Endothelial cell of umbilical vein (primary cell): ENCODE results near the gene FBXO34. TPM values are rescaled to one million over a fixed set of nuclear protein-coding genes. Genes with fewer than 3 reads are reported as not detected.

ENCODE experiments used
- BruUV-seq: library from RNA; stranded (reverse); fragments of 400-500 nt; replicated peaks from 2 replicates; lab custom pipeline; 2021; lab: Mats Ljungman, UMichigan
- CTCF ChIA-PET: fragments of 300-600, 350-600 bp; sonication (Branson Sonifier 250); formaldehyde crosslinking; loops from one replicate; lab custom pipeline; 2021; ENCODE audit warnings: antibody characterized with exemption, inconsistent platforms; lab: Charles Lee
- POLR2A ChIA-PET: fragments of 300-600, 350-600 bp; sonication (Branson Sonifier 250); formaldehyde crosslinking; loops from one replicate; lab custom pipeline; 2021; ENCODE audit warnings: antibody characterized with exemption, inconsistent platforms; lab: Charles Lee
- DNase-seq: peaks from one replicate; pipeline ENCODE4 v3.0.0-alpha.2; 2011; ENCODE audit warnings: low read depth, low spot score
- FAIRE-seq: peaks from 2 replicates; lab custom pipeline; 2011; peaks lifted over from hg19 to GRCh38; lab: Jason Lieb, UNC
- H2AFZ ChIP-seq: 2 replicates; pipeline ENCODE4 v1.6.0; 2012; ENCODE audit warnings: low read depth, low read length, control low read depth, inconsistent platforms
- H3K27ac ChIP-seq: 2 replicates; pipeline ENCODE4 v1.5.1; 2011; ENCODE audit warnings: low read depth, mild to moderate bottlenecking, control low read depth, low read length, moderate library complexity; ENCODE audit not compliant: insufficient read depth
- H3K27me3 ChIP-seq, 2 experiments: 2 replicates each; pipeline versions ENCODE4 v1.6.0 to v1.6.1; 2011; ENCODE audit warnings: low read length in 2 of 2, mixed read lengths in 1 of 2; ENCODE audit not compliant: control insufficient read depth in 2 of 2, insufficient read depth in 2 of 2
- H3K36me3 ChIP-seq, 2 experiments: 2 replicates in 1 of 2; 3 replicates in 1 of 2; pipeline ENCODE4 v1.5.1; 2011; ENCODE audit warnings: low read length in 2 of 2, mild to moderate bottlenecking in 1 of 2, moderate library complexity in 1 of 2; ENCODE audit not compliant: control insufficient read depth in 2 of 2, insufficient read depth in 2 of 2; ENCODE audit errors: extremely low read depth in 1 of 2
- H3K4me1 ChIP-seq: 3 replicates; pipeline ENCODE4 v1.5.1; 2011; ENCODE audit warnings: mild to moderate bottlenecking, low read length; ENCODE audit not compliant: control insufficient read depth, insufficient read depth; ENCODE audit errors: extremely low read depth
- H3K4me2 ChIP-seq: 2 replicates; pipeline ENCODE4 v1.6.1; 2011; ENCODE audit warnings: low read length, control low read depth, mixed read lengths; ENCODE audit not compliant: insufficient read depth
- H3K4me3 ChIP-seq, 3 experiments: fragments of 200-600 bp in 1 of 3; sonication (generic), shearing (Covaris generic) in 1 of 3; replicated peaks in 1 of 3; 2 replicates each; pipeline ENCODE4 v1.5.1; 2011 to 2016; ENCODE audit warnings: control low read depth in 3 of 3, low read length in 3 of 3, mild to moderate bottlenecking in 2 of 3, inconsistent platforms in 1 of 3, low read depth in 1 of 3, moderate library complexity in 1 of 3; ENCODE audit not compliant: insufficient read depth in 1 of 3
- H3K79me2 ChIP-seq: 2 replicates; pipeline ENCODE4 v1.6.0; 2012; ENCODE audit warnings: low read length, inconsistent platforms; ENCODE audit not compliant: control insufficient read depth, insufficient read depth
- H3K9ac ChIP-seq: replicated peaks from 2 replicates; pipeline ENCODE3; 2011; ENCODE audit warnings: low read length, control low read depth; ENCODE audit not compliant: insufficient read depth; ENCODE audit errors: extremely low read depth
- H3K9me1 ChIP-seq: replicated peaks from 3 replicates; pipeline ENCODE4 v1.6.0; 2011; ENCODE audit warnings: mild to moderate bottlenecking, low read length; ENCODE audit not compliant: control insufficient read depth, insufficient read depth; ENCODE audit errors: extremely low read depth
- H3K9me3 ChIP-seq: replicated peaks from 2 replicates; pipeline ENCODE4 v1.5.1; 2012; ENCODE audit warnings: low read length, inconsistent platforms; ENCODE audit not compliant: control insufficient read depth, insufficient read depth
- H4K20me1 ChIP-seq: replicated peaks from 2 replicates; pipeline ENCODE3; 2011; ENCODE audit warnings: mild to moderate bottlenecking, low read length; ENCODE audit not compliant: control insufficient read depth, insufficient read depth; ENCODE audit errors: extremely low read depth
- EZH2 ChIP-seq: IDR thresholded peaks from 2 replicates; pipeline ENCODE4 v1.6.1; 2012; ENCODE audit warnings: borderline replicate concordance, low read depth, mild to moderate bottlenecking, moderate library complexity, low read length, inconsistent platforms; ENCODE audit not compliant: severe bottlenecking
- FOS ChIP-seq: IDR thresholded peaks from 2 replicates; pipeline ENCODE4 v1.6.1; 2011; ENCODE audit warnings: mild to moderate bottlenecking, low read length, moderate library complexity, borderline replicate concordance; ENCODE audit not compliant: insufficient read depth
- GATA2 ChIP-seq: IDR thresholded peaks from 2 replicates; pipeline ENCODE4 v1.7.0; 2011; ENCODE audit warnings: low read depth, mild to moderate bottlenecking, moderate library complexity, mixed read lengths, low read length; ENCODE audit not compliant: insufficient read length, insufficient read depth
- JUN ChIP-seq: IDR thresholded peaks from 2 replicates; pipeline ENCODE4 v1.6.1; 2011; ENCODE audit warnings: borderline replicate concordance, low read depth; ENCODE audit not compliant: insufficient read length, insufficient read depth
- MYC ChIP-seq: IDR thresholded peaks from one replicate; pipeline ENCODE4 v1.6.1; 2011; ENCODE audit warnings: mild to moderate bottlenecking, low read depth, low read length
- POLR2A ChIP-seq: IDR thresholded peaks from 2 replicates; pipeline ENCODE4 v1.6.1; 2012; ENCODE audit warnings: low read depth, mild to moderate bottlenecking, control low read depth, low read length
- POLR2AphosphoS5 ChIP-seq: IDR thresholded peaks from 2 replicates; pipeline ENCODE4 v1.6.1; 2012; ENCODE audit warnings: low read depth, mild to moderate bottlenecking, control low read depth, low read length, moderate library complexity; ENCODE audit not compliant: insufficient read depth
- dilution Hi-C: fragments of 300-500 bp; cut with MboI; formaldehyde crosslinking; loops from one replicate; pipeline ENCODE4 v1.15.0; 2019; ENCODE audit warnings: low sequenced_read_pairs; ENCODE audit not compliant: extremely low pct_ligation_motif_present
- intact Hi-C: fragments of 100-400 bp; cut with micrococcal nuclease; formaldehyde crosslinking; loops from one replicate; pipeline ENCODE4 v1.10.0; 2022
- polyA plus RNA-seq, 4 experiments: library from polyadenylated mRNA; depleted of rRNA in 3 of 4; stranded (reverse) in 3 of 4; unstranded in 1 of 4; fragments of >200 nt; gene quantifications; 2 replicates each; pipeline versions ENCODE4 v1.2.1 to v1.2.3, GENCODE V29; 2011 to 2012; ENCODE audit warnings: missing spikeins in 1 of 4
- total RNA-seq: library from RNA; stranded (reverse); gene quantifications from 2 replicates; pipeline ENCODE4 v1.2.3, GENCODE V29; 2021
- TF ChIP-seq, protein P1 (sequence below), 2 donors: IDR thresholded peaks; 1 replicate in 1 of 2; 2 replicates in 1 of 2; pipeline ENCODE4 v1.5.1; 2011; ENCODE audit warnings: low read length in 2 of 2, mild to moderate bottlenecking in 2 of 2, moderate library complexity in 2 of 2, control low read depth in 1 of 2, inconsistent platforms in 1 of 2, low read depth in 1 of 2; ENCODE audit not compliant: insufficient read depth in 1 of 2; ENCODE audit errors: extremely low read depth in 1 of 2
- TF ChIP-seq, protein P2 (sequence below): IDR thresholded peaks from 2 replicates; pipeline ENCODE4 v1.6.1; 2011; ENCODE audit not compliant: insufficient read depth, insufficient read length

FBXO34 gene
- total and polyA plus RNA-seq, 2 donors (not counting 3 experiments of a cell fraction or from before 2014, with no cell fraction given), result 8.5 to 14.2 TPM

DNA sequence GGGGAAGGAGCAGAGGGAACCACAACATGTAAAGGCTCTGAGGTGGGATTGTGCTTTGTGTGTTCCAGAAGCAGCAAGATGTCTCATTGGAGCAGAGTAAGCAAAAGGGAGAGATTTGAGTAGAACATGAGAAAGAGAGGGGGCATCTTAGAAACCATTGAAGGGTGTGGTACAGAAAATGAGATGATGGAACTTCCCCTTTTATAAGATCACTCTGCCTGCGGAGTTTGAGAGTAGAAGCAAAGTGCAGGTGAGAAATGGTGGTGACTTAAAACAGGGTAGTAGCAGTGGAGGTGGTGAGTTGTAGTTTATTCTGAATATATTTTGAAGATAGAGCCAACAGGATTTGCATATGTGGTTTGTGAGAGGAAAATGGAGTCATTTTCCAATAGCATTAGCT, 56.0 kb downstream of the FBXO34 start:
- Histone ChIP-seq H3K4me2 (no peak overlapping the region), H3K4me1 (no peaks in the 10 kb centered on the region), H2AFZ (no peak overlapping the region), H3K9me1 (no peaks in the 10 kb centered on the region), H3K36me3 (no peaks in the 10 kb centered on the region), H4K20me1 (peaks cover 3% of the 10 kb centered on the region), H3K9me3 (no peaks in the 10 kb centered on the region), H3K27me3 (no peaks in the 10 kb centered on the region), H3K4me3 (no peak overlapping the region), H3K9ac (no peak overlapping the region), H3K79me2 (peaks cover 3% of the 10 kb centered on the region), H3K27ac (no peak overlapping the region)
- ChIA-PET CTCF (no interaction called here), POLR2A (no interaction called here)
- intact Hi-C loops (no loop called here), dilution Hi-C loops (no loop called here)
- DNase-seq (no peak), FAIRE-seq (no peak)
- no TSS peak for BruUV-seq
- TF ChIP-seq, protein P1, sequence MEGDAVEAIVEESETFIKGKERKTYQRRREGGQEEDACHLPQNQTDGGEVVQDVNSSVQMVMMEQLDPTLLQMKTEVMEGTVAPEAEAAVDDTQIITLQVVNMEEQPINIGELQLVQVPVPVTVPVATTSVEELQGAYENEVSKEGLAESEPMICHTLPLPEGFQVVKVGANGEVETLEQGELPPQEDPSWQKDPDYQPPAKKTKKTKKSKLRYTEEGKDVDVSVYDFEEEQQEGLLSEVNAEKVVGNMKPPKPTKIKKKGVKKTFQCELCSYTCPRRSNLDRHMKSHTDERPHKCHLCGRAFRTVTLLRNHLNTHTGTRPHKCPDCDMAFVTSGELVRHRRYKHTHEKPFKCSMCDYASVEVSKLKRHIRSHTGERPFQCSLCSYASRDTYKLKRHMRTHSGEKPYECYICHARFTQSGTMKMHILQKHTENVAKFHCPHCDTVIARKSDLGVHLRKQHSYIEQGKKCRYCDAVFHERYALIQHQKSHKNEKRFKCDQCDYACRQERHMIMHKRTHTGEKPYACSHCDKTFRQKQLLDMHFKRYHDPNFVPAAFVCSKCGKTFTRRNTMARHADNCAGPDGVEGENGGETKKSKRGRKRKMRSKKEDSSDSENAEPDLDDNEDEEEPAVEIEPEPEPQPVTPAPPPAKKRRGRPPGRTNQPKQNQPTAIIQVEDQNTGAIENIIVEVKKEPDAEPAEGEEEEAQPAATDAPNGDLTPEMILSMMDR (IDR thresholded peaks at IDR 0.05; ENCODE audit: extremely low read depth in 1 of 2, insufficient read depth in 1 of 2, low read depth in 1 of 2, low read length in 2 of 2), result no peak
- no peak for TF ChIP-seq EZH2

DNA sequence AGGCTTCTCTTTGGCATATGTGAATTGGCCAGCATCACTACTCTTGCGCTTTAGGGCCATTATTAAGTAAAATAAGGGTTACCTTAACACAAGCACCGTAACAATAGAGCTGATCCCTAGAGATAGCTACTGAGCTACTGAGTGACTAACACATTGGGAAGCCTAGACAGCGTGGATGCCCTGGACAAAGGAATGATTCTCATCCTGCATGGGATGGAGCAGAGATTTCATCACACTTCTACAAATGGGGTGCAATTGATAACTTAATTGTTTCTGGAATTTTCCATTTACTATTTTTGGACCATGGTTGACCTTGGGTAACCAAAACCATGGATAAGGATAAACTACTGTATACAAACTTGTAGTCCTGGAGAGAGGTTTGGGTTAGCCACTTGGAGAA, 57.1 kb downstream of the FBXO34 start:
- POLR2A ChIA-PET, result no interaction called here
- no peaks in the 10 kb centered on the region for H3K4me1 ChIP-seq
- no peak overlapping the region for H2AFZ ChIP-seq
- intact Hi-C loops (no loop called here), dilution Hi-C loops (no loop called here)
- H3K27me3 ChIP-seq, result no peaks in the 10 kb centered on the region
- H3K9me1 ChIP-seq, result no peaks in the 10 kb centered on the region
- H3K79me2 ChIP-seq, result peaks cover 5% of the 10 kb centered on the region
- BruUV-seq, result no TSS peak
- no peaks in the 10 kb centered on the region for H3K9me3 ChIP-seq
- peaks cover 3% of the 10 kb centered on the region for H4K20me1 ChIP-seq
- no peak overlapping the region for H3K4me2 ChIP-seq
- H3K36me3 ChIP-seq, result no peaks in the 10 kb centered on the region
- H3K27ac ChIP-seq, result no peak overlapping the region
- H3K9ac ChIP-seq, result no peak overlapping the region
- no peak for DNase-seq
- H3K4me3 ChIP-seq, result no peak overlapping the region
- TF ChIP-seq POLR2A (no peak), MYC (no peak), JUN (no peak), GATA2 (no peak), POLR2AphosphoS5 (no peak), EZH2 (no peak), FOS (no peak)
- TF ChIP-seq, protein P2, sequence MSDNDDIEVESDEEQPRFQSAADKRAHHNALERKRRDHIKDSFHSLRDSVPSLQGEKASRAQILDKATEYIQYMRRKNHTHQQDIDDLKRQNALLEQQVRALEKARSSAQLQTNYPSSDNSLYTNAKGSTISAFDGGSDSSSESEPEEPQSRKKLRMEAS, result no peak
- CTCF ChIA-PET, result interaction anchor here (1.0 kb wide), 1 partner anchor 83 kb away, joined by 3 read pairs; no protein-coding TSS in a partner anchor
- no peak for FAIRE-seq
